ENCODE data around the gene NCOA7.

DNA sequence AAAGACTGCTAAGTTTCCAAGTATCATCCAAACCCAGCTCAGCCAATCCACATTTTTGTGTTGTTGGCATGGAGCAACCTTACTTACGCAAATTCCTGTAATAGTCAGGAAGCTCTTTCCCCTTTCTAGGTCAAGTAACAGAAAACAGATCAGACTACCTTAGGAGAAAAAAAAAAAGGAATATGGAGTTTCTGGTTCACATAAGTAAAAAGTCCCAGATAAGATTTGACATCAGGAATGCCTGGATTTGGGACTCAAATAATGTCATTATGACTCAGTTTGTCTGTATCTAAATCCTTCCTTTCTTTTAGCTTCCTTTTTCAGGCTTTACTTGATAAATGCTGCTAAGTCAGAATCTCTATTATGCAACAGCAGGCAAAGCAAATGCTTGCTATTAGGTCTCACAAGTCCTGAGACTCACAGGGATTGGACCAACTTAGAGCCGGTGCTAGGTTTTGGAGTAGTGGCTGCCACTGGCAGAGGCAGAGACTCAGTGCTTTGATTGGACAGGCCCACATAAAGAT lies 44.5 kb downstream of the NCOA7 start:
- no peak for TF ChIP-seq YY1 (IDR thresholded peaks at IDR 0.05; ENCODE audit: insufficient read depth, insufficient read length)
- TF ChIP-seq SUZ12 (IDR thresholded peaks at IDR 0.05; ENCODE audit: extremely low read depth, insufficient read depth, insufficient read length), result no peak
